AG09319 (cell line): ENCODE results near the gene SMYD3.

Experiments used
- DNase-seq: peaks from one replicate; pipeline ENCODE4 v3.0.0-alpha.2; 2010; ENCODE audit warnings: low read depth; ENCODE audit errors: extremely low read depth
- CTCF ChIP-seq: IDR thresholded peaks from 2 replicates; pipeline ENCODE4 v1.5.1; 2011; ENCODE audit warnings: low read depth, mild to moderate bottlenecking, inconsistent platforms, low read length, moderate library complexity

SMYD3 gene

GRCh38 chr1:246417813-246418564 lies 89.1 kb downstream of the SMYD3 start:
- TF ChIP-seq CTCF = no peak
- no peak for DNase-seq

DNA sequence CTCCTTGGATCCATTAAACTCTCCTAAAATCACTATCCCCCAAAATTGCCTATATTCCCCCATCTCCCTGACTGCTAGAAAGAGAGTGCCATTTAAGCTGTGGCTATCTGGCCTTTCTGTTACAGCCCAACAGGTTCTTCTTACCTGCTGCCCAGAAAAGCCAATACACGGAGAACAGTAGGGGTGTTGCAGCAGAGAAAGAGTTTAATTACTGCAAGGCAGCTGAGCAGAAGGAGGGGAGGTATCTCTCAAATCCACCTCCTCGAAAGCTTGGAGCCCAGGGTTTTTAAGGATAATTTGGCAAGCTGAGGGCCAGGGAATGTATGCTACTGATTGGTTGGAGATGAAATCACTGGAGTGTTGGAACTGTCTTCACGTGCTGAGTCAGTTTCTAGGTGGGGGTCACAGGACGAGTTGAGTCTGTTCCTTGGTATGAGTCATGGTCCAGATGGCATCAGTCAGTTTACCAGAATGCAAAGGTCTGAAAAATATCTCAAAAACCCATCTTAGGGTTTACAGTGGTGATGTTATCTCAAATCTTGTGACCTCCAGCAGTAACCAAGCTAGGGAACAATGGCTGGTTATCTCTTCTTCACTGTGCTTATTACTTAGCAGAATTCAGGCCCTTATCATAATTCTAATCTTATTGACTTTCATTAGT lies 89.8 kb downstream of the SMYD3 start:
- no peak for DNase-seq
- TF ChIP-seq CTCF = no peak

- DNase-seq = no peak
- no peak for TF ChIP-seq CTCF
These were observed 90.8 kb downstream of the SMYD3 start for GRCh38 chr1:246416261-246416660.

GRCh38 chr1:246415028-246415427 lies 92.1 kb downstream of the SMYD3 start:
- no peak for DNase-seq
- TF ChIP-seq CTCF = no peak

DNA sequence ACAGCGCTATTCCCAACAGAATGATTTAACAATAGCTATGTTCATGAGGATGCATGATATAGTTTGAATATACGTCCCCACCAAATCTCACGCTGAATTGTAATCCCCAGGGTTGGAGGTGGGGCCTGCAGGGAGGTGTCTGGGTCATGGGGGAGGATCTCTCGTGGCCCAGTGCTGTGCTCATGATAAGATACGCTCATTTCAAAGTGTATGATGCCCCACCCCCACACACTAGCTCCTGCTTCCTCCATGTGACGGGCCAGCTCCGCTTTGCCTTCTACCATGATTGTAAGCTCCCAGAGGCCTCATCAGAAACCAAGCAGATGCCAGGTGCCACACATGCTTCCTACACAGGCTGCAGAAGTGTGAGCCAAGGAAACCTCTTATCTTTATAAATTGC lies 93.6 kb downstream of the SMYD3 start:
- DNase-seq = no peak
- no peak for TF ChIP-seq CTCF

- no peak for DNase-seq
- TF ChIP-seq CTCF = no peak
These were observed 103.0 kb downstream of the SMYD3 start for GRCh38 chr1:246404078-246404477.

DNA sequence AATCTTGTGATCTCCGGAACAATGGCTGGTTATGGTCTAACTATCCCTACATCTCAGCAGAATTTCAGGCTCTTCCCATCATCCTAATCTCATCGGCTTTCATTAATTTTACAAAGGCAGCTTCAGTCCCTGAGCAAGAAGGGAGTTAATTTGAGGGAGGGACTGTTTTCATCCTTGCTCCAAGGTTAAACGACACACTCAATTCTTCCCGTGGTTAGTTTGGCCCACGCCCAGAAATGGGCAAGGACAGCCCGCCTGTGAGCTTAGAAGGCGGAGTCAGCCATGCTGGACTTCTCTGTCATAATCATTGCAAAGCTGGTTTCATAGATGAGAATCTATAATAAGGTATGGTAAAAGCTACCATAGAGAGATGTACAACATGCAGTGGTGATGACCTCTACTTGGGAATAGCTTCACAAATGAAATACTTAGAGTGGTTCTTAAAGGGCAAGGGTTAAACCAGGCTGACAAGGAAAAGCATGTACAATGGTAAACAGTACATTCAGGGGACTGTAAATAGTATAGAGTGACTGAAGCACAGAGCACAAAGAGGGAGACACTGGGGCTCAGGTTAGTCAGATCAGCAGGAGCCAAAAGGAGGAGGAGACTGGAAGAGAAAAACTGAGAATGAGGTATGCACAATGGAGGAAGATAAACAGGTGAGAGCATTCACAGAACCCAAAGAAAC lies 108.8 kb downstream of the SMYD3 start:
- no peak for DNase-seq
- TF ChIP-seq CTCF = no peak
